Activated CD4-positive, CD25-positive, alpha-beta regulatory T cell (primary cell): ENCODE data around the gene GSTT4.
"Not testable (repeated sequence)": the region's sequence is repeated elsewhere in the genome, so short reads cannot be mapped to it uniquely, and the experiment has no call there.

Experiments used
- DNase-seq, 4 experiments: peaks; one replicate each; lab custom pipeline; 2025; lab: John Stamatoyannopoulos, UW

The GSTT4 gene

GRCh38 chr22:24005201-24005600 lies at the start of gene GSTT4:
TSS of gene GSTT4 (minus strand) at chr22:24005453. CDS start at chr22:24005356, 97 bp downstream.
- no peak for DNase-seq

- DNase-seq, result no peak
Measured at GRCh38 chr22:24054356-24054755, 49.1 kb upstream of the GSTT4 start.

GRCh38 chr22:24053481-24054226 lies 48.4 kb upstream of the GSTT4 start:
- DNase-seq, result no peak

- no peak for DNase-seq
Measured at GRCh38 chr22:24051568-24051967, 46.3 kb upstream of the GSTT4 start.

- no peak for DNase-seq
Measured at GRCh38 chr22:24051028-24051427, 45.8 kb upstream of the GSTT4 start.

- no peak for DNase-seq
Measured at GRCh38 chr22:24049978-24050377, 44.7 kb upstream of the GSTT4 start.

- no peak for DNase-seq
Measured at GRCh38 chr22:24049211-24049610, 44.0 kb upstream of the GSTT4 start.

GRCh38 chr22:24046024-24046423 lies 40.8 kb upstream of the GSTT4 start:
- no peak for DNase-seq

- no peak for DNase-seq
Measured at GRCh38 chr22:24043958-24044357, 38.7 kb upstream of the GSTT4 start.

- DNase-seq, result not testable (repeated sequence)
Measured at GRCh38 chr22:24043465-24043864, 38.2 kb upstream of the GSTT4 start.

GRCh38 chr22:24040946-24041345 lies 35.7 kb upstream of the GSTT4 start:
- DNase-seq, result no peak

- no peak for DNase-seq
Measured at GRCh38 chr22:24039046-24039445, 33.8 kb upstream of the GSTT4 start.

- DNase-seq, result no peak
Measured at GRCh38 chr22:24037851-24038765, 32.9 kb upstream of the GSTT4 start.

- no peak for DNase-seq
Measured at GRCh38 chr22:24035296-24035695, 30.0 kb upstream of the GSTT4 start.

- no peak for DNase-seq
Measured at GRCh38 chr22:24033731-24034130, 28.5 kb upstream of the GSTT4 start.

- no peak for DNase-seq
Measured at GRCh38 chr22:24030186-24030702, 25.0 kb upstream of the GSTT4 start.

- DNase-seq, result no peak
Measured at GRCh38 chr22:24029304-24029703, 24.1 kb upstream of the GSTT4 start.

GRCh38 chr22:24028533-24028932 lies 23.3 kb upstream of the GSTT4 start:
- DNase-seq, result no peak

- no peak for DNase-seq
Measured at GRCh38 chr22:24027991-24028390, 22.7 kb upstream of the GSTT4 start.

- no peak for DNase-seq
Measured at GRCh38 chr22:24027389-24027975, 22.2 kb upstream of the GSTT4 start.

- no peak for DNase-seq
Measured at GRCh38 chr22:24026733-24027132, 21.5 kb upstream of the GSTT4 start.

GRCh38 chr22:24026056-24026455 lies 20.8 kb upstream of the GSTT4 start:
- no peak for DNase-seq
